ENCODE data around the gene NMRK1.

The NMRK1 gene

DNA sequence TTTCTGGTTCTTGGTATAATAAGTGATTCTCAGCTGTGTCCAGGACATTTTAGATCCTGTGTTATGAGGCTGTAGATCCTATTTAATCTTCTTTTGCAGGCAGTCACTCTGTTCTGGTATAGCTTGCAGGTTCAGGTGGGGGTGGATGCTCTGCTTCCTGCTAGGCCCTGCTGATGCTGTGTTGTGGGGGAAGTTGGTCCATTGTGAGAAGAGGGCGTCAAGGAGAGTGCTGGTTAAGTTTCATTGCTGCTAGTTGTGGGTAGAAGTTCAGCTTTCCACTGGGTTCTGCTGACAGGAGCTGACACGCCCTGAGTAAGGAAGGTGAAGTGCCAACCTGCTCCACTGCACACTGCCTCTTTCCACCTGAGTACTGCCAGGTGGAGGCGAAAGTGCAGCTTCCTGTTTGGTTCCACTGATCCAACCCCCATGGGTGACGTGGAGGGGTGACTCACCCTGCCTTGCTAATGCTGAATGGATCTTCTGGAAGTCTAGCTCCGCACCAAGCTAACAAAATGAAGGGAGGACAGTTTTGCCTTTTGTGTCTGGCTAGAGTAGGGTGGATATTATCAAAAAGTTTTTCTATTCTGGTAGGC lies 16.3 kb downstream of the NMRK1 start:
- TF ChIP-seq ZFX (IDR thresholded peaks at IDR 0.05; ENCODE audit: borderline replicate concordance), result no peak
- H3K27ac ChIP-seq, result no peak overlapping the region

DNA sequence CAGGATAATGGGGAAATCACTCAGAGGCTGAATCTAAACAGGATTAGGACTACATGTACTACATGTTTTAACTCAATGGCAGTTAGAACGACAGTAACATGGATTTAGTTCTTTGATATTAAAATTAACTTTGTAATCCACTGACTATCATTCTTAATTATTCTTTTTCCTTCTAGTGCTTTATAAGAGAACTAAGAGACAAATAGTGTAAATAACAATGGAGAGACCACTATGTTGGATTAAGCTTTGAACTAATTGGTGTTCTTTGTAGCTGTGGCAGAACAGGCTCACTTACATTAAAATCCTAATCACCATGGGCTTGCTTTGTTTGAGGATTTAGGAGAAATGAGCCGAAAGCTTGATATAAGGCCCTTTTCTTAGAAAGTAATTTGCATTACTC lies 18.8 kb downstream of the NMRK1 start:
- no peak overlapping the region for H3K27ac ChIP-seq
- no peak for TF ChIP-seq ZFX (IDR thresholded peaks at IDR 0.05; ENCODE audit: borderline replicate concordance)
- TF ChIP-seq, protein P1, sequence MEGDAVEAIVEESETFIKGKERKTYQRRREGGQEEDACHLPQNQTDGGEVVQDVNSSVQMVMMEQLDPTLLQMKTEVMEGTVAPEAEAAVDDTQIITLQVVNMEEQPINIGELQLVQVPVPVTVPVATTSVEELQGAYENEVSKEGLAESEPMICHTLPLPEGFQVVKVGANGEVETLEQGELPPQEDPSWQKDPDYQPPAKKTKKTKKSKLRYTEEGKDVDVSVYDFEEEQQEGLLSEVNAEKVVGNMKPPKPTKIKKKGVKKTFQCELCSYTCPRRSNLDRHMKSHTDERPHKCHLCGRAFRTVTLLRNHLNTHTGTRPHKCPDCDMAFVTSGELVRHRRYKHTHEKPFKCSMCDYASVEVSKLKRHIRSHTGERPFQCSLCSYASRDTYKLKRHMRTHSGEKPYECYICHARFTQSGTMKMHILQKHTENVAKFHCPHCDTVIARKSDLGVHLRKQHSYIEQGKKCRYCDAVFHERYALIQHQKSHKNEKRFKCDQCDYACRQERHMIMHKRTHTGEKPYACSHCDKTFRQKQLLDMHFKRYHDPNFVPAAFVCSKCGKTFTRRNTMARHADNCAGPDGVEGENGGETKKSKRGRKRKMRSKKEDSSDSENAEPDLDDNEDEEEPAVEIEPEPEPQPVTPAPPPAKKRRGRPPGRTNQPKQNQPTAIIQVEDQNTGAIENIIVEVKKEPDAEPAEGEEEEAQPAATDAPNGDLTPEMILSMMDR (IDR thresholded peaks at IDR 0.05), result no peak

DNA sequence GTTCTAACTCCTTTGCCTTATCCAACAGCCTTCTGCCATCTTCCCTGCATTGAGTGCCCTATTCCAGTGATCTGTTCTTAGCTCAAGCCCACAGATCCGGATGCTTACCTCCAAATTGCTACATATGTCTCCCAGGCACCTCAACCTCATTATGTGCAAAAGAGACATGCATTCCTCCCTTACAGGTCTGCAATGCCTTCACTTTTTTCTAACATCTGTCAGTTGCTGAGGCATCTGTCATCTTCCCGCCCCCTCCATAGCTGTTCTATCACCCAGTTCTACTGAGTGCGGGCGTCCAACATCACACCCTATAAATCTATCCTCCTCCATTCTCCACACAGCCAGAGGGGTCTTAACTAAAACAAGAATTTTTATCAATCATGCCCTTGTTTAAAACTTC lies 20.1 kb downstream of the NMRK1 start:
- TF ChIP-seq, protein P1 (IDR thresholded peaks at IDR 0.05), result no peak
- TF ChIP-seq ZFX (IDR thresholded peaks at IDR 0.05; ENCODE audit: borderline replicate concordance), result no peak
- no peak overlapping the region for H3K27ac ChIP-seq

DNA sequence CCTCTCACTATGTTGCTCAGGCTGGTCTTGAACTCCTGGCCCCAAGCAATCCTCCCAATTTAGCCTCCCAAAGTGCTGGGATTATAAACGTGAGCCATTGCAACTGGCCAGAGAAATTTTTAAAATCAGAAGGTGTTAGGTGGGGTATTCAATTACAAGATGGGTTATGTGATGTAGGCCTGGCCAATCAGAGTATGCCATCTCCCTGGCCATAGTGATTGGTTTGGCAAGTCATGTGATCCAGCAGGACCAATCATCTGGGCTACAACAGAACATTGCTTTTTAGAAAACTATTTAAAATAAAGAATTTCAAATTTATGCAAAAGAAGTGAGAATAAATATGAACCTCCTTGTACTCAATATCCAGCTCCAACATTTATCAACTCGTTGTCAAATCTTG lies 22.4 kb downstream of the NMRK1 start:
- no peak overlapping the region for H3K27ac ChIP-seq
- no peak for TF ChIP-seq ZFX (IDR thresholded peaks at IDR 0.05; ENCODE audit: borderline replicate concordance)
- TF ChIP-seq, protein P1 (IDR thresholded peaks at IDR 0.05), result no peak

DNA sequence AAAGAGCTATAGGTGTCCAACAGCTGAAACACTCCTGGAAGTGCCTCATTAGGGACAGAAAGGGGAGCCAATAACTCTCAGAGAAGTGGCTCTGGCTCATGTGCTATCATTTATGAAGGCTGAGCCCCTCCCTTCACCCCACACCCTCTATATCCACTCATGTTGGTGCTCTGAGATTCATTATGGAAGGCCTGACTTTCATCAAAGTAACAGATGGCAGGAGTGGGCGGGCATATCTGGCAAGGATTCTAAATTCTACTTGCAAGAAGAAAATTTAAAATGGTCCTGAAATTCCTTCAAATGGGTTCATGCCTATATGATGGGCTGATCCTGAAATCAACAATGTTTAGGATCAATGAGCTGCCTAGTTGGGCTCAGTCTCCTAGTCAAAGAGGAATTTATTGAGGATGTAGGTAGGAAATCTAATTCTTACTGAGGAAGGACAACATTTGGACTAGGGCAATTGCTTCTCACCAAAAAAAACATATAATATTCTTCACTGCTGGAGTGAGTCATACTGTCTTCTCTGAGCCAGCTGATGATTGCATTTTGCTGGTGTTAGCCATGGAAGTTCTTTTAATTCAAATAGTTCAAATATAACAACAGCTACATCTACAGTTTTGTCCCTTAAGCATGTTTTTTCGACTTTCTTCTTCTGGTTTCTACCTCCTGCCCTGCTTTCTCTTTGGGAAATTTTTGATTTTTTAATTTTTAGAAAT lies 23.5 kb downstream of the NMRK1 start:
- H3K27ac ChIP-seq, result no peak overlapping the region
- TF ChIP-seq, protein P1 (IDR thresholded peaks at IDR 0.05), result no peak
- TF ChIP-seq ZFX (IDR thresholded peaks at IDR 0.05; ENCODE audit: borderline replicate concordance), result no peak

DNA sequence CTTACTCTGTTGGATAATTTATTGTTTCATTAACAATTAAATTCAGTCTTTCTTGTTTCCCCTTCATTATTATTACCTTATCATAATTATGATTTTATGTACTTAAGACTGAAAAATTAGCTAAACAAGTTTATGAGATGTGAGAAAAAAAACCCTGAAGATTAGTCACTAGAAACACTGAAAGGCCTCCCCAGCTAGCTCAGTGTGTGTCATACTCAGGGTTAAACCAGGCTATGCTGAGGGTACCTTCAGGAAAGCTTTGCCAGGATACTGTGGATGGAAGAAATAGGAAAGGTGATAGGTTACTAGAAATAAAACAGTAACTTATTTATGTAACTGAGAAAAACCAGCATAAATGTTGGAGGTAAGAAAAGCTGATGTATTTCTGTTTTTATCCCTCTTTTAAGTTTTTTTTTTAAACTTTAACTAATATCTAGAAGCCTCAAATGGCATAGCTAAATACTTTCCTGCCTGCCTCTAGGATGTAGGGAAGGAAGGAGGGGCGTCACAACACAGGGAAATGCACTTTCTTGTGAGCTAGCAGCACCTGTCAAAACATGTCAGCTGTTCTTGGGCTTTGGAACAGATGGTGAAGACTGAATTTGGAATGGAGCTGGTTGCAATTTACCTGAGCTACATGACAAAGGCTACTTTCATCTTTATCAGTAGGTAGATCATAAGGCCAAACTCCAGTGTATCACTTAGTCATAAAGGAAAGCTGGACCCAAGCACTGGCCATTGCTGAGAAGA lies 24.2 kb downstream of the NMRK1 start:
- TF ChIP-seq, protein P1 (IDR thresholded peaks at IDR 0.05), result no peak
- no peak for TF ChIP-seq ZFX (IDR thresholded peaks at IDR 0.05; ENCODE audit: borderline replicate concordance)
- H3K27ac ChIP-seq, result no peak overlapping the region

DNA sequence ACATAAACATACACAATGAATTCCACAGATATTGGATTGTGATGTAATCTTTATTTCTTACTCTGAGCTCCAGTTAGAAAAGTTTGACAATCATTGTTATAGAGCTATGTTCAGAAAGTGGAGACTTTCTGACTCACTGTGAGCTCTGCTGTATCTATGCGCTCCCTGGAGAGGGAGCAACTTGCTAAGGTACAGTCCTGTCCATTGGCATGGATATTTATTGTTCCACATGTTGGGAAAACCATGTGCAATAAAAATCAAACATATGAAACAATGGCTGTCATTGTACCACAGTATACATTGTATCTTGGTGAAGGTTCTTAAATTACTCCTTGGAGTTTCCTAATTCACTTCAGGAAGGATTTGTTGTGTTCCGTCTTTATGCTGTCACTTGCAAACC lies 26.8 kb downstream of the NMRK1 start:
- H3K27ac ChIP-seq, result no peak overlapping the region
- TF ChIP-seq, protein P1 (IDR thresholded peaks at IDR 0.05), result no peak
- TF ChIP-seq ZFX (IDR thresholded peaks at IDR 0.05; ENCODE audit: borderline replicate concordance), result no peak
